Measurements from ENCODE around the gene LEAP2.

The LEAP2 gene, protein sequence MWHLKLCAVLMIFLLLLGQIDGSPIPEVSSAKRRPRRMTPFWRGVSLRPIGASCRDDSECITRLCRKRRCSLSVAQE

DNA sequence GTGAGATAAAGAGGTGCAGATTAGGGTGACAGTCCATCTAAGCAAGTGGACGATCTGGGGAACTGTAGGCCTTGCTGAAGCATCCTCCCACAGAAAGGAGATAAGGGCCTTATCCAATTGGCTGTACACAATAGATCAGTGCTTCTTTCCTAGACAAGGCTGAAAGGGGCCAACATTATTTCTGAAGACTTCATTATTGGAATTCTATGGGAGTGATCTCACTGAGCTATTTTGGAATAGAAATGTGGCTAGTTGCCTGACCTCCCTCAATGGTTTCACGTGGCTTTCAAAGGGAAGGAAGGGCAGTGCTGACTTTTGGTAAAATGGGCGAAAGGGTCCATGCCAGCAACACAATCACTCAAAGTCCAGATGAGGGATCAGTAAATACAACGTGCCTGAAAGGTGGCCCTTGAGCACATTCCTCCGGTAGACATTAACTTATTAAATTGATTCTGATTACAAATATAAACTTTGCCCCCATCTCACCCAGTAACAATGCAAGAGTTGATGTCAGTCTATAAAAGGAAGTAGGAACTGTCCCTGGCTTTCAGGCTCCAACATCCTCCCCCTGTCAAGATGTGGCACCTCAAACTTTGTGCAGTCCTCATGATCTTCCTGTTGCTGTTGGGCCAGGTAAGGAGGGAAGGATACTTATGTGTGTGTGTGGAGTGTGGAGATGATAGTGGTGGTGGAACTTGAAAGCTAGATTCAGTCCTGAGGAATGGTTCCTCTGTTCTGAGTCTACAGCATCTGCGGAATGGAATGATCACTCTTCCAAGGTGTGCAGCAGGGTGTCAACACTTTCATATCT, at the start of gene LEAP2:
TSS of gene LEAP2 (plus strand) at position 550 of the 811 bp plus-strand sequence. CDS start at position 577, 27 bp downstream.
- DNase-seq (ENCODE audit: low read depth) = no peak

DNA sequence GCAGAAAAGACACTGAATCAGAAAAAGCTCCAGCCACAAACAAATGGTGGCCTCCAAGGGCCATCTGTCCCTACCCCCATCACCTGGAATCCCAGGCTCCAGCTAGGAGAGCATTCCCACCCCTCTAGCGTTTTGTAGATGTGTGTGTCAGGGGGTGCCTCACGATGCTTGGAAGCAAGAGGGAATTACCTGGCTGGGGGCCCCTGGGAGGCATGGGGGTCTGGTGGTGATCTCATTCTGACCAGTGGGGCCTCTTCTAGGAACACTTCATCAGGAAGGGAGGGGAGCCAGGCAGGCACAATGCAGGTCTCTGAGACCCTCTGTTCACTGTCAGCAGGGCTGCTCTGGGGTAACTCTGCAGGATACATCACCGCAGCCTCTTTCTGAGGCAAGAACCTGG, 49.0 kb upstream of the LEAP2 start:
- DNase-seq (ENCODE audit: low read depth) = no peak

DNA sequence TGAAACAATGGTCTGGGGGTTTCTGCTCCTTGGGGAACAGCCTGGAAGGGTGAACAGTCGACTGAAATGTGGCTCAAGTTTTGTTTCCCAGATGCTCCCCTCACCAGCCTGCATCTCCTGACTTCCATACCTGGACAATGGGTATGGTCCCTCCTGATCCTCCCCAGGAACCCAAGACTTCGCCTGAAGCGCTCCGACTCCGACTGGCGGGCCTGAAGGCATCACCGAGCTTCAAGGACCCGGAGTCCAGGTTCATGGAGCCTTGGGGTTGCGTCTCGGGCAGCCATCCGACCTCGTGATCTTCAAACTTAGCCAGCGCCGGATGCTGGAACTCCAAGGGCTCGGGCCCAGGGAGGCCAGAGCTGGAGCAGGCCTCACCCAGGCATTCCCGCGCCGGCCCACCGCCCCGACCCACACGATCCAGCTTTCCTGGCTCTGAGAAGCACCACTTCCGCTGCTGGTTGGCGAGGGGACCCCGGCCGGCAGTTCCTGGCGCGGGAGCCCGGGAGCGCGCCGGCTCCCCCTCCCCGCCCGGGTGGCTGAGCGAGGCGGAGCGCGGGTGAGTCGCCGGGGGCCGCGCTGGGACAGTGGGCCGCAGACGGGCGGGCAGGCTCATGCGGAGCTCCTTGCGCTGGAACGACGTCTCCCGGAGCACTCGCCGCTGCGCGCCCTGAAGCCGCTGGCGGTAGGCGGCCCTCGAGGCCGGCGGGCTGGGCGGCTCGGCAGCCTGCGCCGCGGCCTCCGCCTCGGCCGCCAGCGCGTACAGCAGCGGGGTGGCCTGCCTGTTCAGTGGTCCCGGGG, 48.2 kb upstream of the LEAP2 start:
- no peak for DNase-seq (ENCODE audit: low read depth)

DNA sequence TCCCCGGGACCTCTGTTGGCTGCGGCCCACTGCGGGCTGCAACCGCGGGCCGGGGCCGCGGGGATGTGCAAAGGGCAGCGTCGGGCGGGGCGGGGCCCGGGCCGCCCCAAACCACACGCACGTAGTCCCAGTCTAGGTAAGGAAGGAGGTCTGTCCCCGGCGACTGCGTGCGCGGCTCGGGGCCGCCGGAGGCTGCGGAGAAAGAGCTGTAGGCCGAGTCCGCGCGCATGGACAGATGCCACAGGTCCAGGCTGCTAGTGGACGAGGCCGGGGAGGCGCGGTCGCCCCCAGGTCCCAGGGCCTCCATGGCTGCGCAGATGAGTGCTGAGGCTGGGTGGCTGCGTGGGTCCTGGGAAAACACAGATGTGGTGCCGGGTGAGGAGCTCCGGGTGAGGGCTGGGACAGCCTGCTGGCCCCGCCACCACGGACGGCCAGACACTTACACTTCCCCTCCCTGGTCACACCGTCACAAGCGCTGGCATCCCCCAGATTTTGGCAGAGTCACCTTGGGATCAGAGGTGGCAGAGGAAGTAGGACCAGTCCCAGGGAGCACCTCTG, 47.6 kb upstream of the LEAP2 start:
- no peak for DNase-seq (ENCODE audit: low read depth)

DNA sequence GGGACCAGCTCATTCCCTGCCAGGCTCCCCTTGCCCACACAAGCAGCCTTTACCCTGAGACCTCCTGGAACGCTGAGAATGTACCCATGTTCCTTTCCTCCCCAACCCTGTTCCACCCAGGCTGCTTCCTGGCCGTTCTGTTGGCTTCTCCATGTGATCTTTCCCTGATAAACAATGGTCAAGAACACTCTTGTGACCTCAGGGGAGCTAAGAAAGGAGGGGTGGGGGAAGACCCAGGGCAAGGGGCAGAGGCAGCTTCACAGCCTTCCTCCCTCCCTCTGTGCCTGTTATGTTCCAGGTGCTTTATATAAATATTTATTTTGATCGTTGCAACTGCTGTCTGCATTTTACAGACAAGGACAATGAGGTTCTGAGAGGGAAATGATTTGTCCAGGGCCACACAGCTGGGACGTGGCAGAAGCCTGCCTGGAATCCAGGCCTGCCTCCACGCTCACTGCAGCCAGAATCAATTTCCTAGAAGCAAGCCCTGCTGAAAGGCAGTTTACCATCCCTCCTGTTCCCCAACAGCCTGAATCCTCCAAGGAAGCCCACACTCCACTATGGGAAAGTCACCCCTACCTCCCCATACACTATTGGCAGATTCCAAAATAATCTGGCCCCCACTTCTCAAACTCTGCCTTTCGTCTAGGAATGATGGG, 46.9 kb upstream of the LEAP2 start:
- no peak for DNase-seq (ENCODE audit: low read depth)

DNA sequence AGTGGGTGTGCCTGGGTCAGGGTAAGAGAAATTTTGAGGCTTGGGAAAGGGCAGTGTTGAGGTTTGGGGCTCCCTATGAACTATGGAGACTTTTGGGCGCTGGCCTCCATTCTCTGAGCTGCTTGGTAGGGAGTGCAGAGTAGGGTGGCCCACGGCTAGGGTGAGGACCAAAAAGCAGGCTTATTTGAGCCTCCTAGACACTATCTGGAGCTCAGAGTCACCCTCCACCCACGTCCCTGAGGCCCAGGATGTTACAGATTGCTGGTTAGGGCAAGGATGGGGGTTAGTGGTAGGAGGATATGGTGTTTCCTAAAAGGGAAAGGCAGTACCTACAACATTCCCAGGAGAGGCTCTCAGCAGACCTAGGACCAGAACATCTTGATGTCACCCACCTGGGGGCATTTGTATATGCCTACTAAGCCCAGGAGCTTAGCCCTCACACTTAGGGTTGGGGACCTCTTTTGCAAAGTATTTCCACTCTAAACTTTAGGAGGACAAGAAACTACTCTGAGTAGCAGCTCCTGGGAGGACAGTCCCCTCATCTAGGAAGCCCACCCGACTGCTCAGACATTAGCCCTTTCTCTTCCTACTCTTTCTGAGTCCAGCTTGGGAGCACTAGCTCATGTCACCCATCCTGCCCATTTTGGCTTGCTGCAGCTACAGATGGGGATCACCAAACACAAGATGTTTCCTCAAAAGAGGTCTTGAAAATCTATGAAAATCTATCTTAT, 45.4 kb upstream of the LEAP2 start:
- no peak for DNase-seq (ENCODE audit: low read depth)

DNA sequence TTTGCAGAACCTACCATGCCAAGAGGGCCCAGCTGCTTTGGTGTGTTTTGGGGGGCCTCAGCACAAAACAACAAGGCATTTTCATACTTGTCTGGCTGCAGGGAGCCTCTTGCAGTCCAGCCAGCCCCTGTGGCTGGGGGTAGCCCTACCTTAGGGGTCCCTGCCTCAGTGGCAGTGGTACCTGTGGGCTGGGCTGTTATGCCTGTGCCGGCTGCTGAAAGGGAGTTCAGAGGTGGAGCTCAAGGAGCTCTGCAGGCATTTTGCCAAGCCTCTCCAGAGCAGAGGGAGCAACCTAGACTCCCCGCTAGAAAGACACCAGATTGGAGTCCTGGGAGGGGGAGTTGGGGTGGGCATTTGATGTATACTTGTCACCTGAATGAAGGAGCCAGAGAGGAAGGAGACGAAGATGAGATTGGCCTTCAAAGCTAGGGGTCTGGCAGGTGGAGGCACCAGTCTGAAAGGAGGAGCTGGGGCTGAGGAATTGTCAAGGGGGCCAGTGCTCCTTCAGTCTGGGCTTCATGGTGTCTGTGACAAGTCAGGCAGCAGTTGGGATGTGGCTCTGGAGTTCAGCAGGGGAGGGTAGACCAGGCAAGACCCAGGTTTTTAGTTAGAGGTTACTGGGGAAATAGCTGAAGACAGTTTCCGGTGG, 44.5 kb upstream of the LEAP2 start:
- DNase-seq (ENCODE audit: low read depth) = no peak

DNA sequence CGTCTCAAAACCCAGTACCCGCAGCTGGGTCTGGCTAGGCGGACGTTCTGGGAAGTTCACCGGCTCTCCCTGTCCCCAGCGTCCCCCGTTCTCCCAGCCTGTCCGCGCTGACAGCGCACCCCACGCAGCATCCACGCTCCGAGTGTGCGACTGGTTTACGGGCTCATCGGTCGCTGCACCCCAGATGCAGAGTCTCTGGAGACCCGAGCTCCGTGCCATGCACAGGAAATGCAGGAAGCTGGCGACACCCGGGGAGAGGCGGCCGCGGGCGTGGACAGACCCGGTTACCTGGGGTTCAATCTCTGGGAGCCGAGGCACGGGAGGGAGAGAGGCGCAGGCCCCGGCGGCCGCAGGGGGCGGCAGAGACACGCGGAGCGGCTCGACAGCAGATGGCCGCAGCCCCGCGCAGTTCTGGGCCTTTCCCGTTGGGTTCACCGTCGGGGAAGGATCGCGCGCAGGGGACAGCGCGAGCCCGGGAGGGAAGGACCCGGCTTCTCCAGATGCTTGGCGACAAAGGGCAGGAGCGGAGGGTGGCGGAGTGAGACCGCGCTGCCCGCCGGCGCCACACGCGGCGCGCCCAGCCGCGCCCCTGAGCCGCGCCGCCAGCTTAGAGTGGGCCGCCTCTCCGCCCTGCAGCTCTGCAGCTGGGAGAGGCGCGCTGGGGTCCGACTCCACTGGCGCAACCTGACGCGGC, 43.6 kb upstream of the LEAP2 start:
- DNase-seq (ENCODE audit: low read depth) = peak; percentile 49

DNA sequence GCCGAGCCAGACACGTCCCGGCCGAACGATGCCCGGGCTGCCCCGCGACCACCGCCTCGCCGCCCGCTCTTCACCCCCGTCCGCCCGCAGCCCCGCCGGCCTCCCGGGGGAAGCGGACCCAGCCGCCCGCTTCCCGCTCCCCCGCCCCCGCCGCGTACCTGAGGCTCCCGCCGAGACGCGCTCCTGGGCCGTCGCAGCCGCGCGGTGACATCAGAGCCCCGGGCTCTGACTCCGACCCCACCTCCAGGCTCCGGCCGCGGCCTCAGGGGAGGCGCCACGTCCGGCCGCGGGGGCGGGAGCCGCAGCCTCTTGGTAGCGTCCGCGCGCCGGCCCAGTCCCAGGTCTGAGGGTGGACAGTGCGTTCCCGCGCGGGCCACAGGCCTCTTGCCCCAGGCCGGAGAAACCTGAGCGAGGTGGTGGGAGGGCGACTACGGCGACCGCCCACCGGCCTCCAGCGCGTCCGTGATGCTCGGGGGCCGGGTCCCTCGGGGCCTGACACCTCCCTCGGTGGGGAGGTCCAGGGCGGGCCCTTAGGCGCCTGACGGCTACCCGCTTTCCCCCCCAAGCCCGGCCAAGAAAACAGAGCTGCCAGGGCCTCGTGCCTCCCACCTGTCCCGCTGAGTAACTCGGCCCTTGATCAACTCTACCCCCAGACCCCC, 42.9 kb upstream of the LEAP2 start, which contains the start of gene SHROOM1:
TSS of gene SHROOM1 (minus strand) at position 212 of the 659 bp plus-strand sequence. CDS start 4,507 bp downstream, outside the sequence.
- DNase-seq (ENCODE audit: low read depth) = peak; percentile 9

DNA sequence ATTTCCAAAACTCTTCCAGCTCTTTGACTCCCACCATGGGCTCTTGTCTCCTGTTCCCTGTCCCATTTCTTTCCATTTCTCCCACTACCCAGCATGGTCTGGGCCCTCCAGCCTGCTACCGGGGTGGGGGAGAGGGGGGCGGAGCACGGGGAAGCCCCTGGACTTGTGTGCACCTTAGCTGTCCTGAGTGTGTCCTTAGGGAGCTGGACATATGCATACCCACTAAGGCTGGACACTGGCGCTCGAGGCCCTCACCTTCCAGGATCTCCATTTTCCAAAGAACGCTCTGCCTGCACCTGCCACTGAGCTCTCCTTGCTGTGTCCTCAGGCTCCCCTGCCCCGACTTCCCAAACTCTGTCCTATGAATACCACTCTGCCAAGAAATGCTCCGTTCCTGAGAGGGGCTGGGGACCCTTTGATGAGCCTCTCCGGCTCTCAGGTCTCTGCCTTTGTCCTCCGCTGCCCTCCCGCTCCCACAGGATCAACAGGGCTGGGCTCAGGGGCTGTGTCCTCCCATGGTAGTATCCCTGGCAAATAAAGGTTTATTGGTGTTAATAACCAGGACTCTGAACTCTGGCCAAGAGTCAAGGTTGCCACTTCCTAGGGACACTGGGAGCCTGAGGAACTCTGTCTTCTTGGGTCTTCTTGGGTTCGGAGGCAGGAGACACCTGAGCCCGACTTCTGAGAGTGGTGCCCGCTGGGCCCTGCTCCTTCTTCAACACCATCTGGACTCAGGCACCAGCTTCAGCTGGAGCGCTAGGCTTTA, 42.2 kb upstream of the LEAP2 start:
- DNase-seq (ENCODE audit: low read depth) = no peak

DNA sequence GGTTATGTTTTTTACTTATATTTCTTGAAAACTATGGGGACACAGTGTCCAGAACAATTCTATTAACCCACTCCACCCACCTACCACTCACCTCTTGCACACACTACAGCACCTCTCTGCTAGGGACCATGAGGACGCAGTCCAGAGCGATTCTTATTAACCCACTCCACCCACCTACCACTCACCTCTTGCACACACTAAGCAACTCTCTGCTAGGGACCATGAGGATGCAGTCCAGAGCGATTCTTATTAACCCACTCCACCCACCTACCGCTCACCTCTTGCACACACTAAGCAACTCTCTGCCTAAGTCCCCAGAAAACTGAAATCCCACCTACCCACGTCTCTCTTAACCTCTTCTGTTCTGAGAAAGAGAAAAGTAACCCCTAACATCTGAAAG, 40.9 kb upstream of the LEAP2 start:
- no peak for DNase-seq (ENCODE audit: low read depth)

DNA sequence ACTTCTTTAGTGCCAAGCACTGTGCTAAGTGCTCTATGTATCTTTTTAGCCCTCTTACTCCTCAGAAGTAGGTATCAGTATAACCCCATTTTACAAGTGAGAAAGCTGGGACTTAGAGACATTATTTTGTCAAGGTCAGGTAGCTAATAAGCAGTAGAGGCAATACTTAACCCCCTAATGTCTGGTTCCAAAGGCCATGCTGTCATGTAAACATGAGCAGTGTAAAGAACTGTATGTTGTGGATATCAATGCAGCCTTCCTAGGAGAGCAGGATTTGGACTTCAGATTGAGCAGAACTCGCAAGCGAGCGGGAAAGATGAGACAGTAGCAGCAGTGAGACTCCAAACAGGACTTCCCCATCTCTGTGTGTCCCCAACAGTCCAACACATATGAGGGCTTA, 39.4 kb upstream of the LEAP2 start:
- no peak for DNase-seq (ENCODE audit: low read depth)

DNA sequence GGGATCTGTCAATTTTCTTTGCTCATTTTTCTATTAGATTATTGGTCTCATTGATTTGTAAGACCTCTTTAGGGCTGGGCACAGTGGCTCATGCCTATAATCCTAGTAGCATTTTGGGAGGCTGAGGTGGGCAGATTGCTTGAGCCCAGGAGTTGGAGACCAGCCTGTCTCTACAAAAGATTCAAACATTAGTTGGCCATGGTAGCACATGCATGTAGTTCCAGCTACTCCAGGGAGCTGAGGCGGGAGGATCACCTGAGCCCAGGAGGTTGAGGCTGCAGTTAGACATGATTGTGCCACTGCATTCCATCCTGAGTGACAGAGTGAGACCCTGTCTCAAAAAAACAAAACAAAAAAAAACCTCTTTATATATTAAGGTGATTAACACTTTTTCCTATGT, 36.6 kb upstream of the LEAP2 start:
- DNase-seq (ENCODE audit: low read depth) = no peak

DNA sequence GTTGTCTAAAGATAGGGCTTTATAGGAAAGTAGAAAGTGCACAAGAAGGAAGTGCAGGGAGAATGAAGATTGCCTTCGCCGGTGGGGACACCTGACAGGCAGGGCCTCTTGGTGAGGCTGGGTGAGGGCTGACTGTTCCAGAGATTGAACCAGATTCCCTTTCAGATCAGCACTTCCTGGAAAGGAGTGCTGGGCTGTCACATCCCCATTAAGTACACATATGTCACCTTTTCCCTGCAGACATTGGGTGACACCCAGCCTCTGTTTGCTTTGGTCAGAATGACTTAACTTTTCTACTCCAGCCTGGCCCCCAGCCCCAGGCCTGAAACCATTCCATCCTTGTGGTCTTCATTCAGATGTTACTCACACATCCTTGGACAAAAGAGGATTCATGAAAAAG, 35.6 kb upstream of the LEAP2 start:
- DNase-seq (ENCODE audit: low read depth) = no peak

DNA sequence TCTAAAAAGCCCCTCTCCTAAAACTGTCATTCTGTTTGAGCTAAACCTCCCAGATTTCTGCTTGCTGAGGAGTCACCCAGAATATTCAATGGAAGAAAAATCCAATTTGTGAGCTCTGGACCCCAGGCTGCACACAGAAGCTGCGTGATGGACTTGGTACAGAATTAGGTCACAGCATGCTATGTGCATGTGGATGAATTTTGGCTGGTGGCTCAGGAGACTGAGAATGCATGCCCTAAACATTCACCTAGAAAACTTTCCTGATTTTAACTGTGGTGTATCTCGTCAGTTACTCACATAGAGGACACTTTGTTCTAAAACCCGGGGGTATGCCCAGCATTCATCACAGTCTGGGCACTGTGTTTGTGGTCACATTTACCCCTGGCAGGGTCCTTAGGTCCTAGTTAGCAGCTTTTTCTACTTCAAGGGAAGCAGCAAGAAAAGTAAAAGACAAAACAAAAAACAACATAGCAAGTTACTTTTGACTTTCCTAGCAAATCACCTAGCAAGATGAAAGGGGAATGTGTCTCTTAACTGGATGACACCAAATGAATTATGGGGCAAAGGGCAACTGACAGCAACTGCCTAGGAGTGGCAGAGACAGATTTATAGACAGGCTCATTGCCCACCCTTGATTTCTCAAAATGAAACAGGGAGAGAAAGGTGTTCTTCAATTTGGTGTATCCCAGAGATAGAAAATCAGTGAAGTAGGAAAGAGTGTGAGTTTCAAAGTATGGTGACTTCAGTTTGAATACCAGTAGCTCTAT, 34.8 kb upstream of the LEAP2 start:
- DNase-seq (ENCODE audit: low read depth) = no peak

DNA sequence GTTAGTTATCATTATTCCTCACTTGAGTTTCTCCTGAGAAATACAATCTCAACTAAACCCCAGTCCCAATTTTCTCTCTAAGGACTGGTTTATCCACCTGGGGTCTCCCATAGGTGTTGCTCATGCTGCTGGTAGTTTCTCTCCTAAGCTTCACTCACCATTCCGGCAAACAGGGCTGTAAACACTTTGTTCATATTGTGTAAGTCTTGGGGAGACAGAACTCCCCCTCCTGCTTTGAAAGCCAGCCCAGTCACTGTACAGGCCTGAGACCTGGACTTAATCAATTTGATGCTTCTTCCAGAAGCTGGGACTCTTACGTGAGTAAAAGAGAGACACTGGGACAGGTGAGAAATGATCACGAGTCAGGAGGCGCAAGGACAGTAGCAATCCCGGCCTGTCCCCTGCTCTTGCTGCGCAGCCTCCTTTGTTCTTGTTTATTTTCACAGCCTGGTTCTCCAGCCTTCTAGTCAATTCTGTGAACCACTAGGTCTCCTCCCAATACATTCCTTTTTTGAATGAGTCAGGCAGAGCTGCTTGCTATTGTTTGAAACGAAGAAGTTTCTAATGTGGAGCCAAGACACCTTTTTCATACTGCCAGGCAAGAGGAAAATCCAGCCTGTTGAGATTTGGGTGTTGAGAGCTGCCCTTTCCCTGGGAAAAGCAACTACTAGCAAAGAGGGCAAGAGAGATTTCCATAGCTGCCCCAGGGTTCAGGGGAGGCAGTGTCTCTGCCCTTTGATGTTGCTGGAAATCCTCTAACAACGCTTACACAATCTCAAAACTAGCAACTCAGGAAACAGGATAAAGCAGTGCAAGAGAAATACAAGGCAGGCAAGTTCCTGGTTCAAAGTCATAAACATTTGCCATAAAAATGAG, 33.8 kb upstream of the LEAP2 start:
- DNase-seq (ENCODE audit: low read depth) = no peak

DNA sequence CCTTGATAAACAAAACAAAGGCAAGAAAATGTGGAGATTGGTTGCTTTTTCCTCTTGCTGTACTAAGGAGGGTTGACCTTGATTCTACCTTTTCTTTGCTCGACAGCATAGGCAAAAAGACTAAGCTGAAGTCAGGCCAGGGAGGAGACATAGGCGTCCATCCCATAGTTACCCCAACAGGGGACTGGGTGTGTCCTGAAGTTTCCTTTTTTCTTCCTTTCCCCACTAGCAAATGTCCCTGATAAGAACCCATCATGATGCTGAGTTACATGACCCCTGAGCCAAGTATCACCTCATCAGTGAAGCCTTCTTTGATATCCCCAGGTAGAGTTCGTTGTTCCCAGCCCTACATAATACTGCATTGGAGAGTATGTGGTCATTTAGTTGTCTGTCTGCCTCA, 33.2 kb upstream of the LEAP2 start:
- no peak for DNase-seq (ENCODE audit: low read depth)

Data from stimulated activated CD8-positive, alpha-beta memory T cell treated with anti-CD3 and anti-CD28 coated beads, Interleukin-12 subunit alpha, Interleukin-12 subunit beta, amount 100 ng/mL, for 4 hours (primary cell).